Stimulated activated naive CD4-positive, alpha-beta T cell (primary cell): ENCODE results near the gene PIGB.
"Not testable (repeated sequence)": the region's sequence is repeated elsewhere in the genome, so short reads cannot be mapped to it uniquely, and the experiment has no call there.

Experiments used
- DNase-seq, 6 experiments: peaks; one replicate each; lab custom pipeline; 2025; lab: John Stamatoyannopoulos, UW

The PIGB gene

DNA sequence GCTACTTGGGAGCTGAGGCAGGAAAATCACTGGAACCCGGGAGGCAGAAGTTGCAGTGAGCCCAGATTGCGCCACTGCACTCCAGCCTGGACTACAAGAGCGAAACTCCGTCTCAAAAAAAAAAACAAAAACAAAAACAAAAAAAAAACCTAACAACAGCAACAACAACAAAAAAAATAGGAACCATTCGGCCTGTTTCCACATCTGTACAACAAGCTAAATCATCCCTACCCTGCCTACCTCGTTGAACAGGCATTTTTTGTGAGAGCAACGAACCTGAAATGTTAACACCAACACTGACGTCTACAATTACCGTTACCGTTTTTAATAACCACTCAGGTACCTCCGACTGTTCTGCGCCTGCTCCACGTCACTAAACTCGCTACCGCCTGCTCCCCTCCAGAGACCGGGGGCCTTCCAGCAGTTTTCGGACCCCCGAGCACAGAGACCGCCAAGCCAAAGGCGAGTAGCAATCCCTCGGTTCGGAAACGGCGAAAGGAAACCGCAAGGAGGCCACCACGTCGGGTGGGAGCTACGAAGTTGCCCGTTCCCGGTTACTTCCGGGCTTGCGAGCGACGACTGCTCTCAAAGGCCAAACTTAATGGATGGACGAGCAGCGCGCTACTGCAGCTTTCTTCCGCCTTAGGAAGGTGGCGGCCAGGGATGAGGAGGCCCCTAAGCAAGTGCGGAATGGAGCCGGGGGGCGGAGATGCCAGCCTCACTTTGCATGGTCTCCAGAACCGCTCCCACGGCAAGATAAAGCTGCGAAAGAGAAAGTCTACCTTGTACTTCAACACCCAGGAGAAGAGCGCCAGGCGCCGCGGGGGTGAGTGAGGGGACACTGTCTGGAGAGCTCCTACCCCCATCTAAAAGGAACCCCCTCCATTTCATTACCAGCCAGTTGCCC, at the start of gene PIGB, which contains the start of gene PIGBOS1:
Gene PIGB (plus strand): TSS at position 635 of the 907 bp plus-strand sequence. CDS start 29 bp downstream, at position 664.
Gene PIGBOS1 (minus strand): TSS at position 536 of the 907 bp plus-strand sequence. CDS start 1,331 bp downstream, outside the sequence.
- DNase-seq: peak; percentile 68 to 92 (median 80)

DNA sequence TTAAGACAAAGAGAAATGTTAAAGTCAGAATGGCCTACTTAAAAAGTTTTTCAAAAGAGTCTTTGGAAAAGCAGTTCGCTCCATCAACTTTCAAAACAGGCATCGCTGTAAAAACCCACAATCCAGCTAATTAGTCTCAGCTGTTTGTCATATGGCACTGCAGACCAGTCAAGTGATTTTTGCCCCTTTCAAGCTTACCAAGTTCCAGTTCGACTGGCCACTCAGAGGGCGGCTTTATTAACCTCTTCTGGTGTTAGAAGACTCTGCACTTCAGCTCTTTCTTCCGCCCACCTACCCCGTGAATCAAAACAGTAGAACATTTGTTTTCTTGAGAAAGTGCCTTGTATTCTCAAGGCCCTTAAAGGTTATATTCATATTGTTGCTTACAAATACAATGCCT, 48.7 kb upstream of the PIGB start:
- DNase-seq: no peak

DNA sequence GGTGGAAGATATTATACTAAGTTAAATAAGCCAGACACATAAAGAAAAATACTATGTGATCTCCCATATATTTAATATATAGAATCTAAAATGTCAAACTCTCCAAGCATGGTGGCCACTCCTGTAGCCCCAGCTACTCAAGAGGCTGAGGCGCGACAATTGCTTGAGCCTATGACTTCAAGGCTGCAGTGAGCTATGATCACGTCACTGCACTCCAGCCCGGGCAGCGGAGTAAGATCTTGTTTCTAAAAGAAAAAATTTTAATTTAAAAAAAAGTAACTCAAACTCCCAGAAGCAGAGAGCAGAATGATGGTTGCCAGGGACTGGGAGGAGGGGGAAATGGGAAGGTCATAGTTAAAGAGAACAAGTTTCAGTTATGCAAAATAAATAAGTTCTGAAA, 42.7 kb upstream of the PIGB start:
- no peak for DNase-seq

DNA sequence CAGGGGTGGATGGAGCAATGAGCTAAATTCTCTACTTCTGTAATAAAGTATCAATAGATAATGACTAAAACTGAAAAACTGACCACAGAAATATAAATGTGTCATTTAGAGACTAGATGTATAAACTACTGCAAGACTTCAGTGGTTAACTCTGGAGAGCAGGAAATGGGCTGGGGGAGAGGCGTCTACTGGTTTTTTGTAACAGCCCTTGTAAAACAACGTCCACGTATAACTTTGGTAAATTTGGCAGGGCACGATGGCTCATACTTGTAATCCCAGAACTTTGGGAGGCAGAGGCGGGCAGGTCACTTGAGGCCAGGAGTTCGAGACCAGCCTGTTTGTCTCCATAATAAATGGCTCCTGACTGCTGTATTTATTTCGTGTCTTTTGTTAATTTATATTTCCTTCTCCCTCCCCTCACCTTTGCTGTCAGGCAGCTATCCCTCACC, 41.9 kb upstream of the PIGB start:
- peak in 3 of 6 experiments; percentile 2 to 35 (median 9) for DNase-seq

DNA sequence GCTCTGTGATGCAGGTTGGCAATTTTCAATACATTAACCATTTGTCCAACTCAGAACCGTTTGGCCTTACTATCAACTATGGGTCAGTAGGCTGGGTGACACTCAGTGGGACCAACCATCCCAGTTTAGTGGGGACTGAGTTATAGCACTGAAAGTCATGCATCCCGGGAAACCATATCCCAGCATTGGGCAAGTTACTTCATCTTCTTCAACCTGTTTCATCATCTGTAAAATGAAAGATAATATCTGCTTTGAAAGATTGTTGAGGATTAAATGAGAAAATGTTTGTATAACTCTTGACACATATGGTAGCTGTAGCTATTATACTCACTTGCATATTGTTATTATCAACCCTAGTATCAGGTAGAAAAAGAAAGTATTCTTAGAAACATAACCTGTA, 41.3 kb upstream of the PIGB start:
- DNase-seq: no peak

DNA sequence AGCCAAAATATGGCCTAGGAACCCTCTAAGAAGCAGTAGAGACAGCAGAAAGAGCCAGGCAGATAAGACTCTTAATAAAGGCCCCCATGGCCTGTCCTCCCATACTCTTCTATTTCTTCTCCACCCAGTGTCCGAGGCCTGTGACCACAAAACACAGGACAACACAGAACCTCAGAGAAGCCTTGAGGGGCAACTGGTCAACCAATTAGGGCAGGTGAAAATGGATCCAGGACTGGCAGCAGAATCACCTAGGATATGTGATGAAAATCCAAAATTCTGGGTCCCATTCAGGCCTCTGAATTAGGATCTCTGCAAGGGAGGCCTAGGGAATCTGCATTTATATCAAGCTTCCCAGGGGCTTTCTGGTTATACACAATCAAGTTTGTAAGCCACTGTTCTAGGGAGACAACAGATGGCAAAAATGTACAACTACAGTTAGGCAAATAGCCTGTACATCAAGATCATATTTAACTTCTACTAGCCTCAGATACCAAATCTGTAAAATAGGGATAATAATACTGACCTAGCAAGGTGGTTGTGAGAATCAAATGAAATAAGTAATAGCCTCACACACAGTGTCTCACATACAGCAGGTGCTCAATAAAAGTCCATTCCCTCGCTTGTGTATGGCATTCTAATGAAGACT, 39.8 kb upstream of the PIGB start:
- DNase-seq: no peak

DNA sequence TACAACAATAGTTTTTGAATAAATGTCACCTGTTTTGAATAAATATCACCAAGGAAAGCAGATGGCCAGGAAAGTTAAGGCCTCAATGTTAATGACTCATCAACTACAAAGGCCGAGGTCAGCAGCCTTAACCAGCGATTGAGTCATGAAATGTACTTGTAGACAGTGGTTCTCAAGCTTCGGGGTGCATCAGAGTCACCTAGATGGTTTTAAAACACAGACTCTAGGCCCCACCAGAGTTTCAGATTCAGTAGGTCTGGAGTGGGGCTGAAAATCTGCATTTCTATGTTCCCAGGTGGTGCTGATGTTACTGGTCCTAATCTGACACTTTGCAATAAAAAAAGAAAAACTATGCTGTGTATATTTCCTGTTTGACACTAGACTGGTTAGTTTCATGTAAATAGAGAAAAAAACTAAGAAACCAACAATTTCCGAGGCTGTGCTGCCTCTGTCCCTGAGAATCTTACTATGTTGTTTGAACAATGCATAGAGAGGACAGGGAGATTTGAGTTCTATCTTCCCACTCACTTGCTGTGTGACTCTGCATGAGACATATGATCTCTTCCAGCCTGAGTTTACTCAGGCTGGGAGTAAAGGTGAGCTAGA, 39.2 kb upstream of the PIGB start:
- DNase-seq: peak in 2 of 6 experiments; percentile 12 to 13

DNA sequence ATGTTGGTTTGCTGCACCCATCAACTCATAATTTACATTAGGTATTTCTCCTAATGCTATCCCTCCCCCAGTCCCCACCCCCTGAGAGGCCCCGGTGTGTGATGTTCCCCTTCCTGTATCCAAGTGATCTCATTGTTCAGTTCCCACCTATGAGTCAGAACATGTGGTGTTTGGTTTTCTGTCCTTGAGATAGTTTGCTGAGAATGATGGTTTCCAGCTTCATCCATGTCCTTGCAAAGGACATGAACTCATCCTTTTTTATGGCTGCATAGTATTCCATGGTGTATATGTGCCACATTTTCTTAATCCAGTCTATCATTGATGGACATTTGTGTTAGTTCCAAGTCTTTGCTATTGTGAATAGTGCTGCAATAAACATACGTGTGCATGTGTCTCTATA, 38.4 kb upstream of the PIGB start:
- DNase-seq: not testable (repeated sequence)

DNA sequence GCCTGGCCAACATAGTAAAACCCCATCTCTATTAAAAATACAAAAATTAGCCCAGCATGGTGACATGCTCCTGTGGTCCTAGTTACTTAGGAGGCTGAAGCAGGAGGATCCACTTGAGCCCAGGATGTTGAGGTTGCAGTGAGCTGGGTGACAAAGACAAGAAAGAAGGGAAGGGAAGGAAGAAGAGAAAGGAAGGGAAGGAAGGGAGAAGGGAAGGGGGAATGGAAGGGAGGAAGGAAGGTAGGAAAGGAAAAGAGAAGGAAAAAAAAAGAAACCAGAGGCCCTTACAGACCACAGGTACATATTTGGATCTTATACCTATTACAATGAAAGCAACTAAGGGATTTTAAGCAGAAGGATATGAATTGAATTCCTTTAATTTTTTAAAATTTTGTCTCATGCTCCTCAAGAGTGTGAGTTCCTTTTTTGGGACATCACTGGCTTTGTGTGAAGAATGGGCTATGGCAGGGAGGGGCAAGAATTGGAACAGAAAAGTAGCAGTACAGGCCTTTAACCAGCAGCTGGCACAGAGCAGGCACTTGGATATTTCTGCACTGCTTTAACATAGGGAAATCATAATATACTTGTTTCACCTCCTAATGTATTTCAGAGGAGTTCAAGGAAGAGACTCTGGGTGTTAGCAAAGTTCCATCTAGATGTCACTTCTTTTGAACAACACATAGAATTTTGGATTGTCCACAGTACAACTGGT, 37.3 kb upstream of the PIGB start:
- no peak for DNase-seq

DNA sequence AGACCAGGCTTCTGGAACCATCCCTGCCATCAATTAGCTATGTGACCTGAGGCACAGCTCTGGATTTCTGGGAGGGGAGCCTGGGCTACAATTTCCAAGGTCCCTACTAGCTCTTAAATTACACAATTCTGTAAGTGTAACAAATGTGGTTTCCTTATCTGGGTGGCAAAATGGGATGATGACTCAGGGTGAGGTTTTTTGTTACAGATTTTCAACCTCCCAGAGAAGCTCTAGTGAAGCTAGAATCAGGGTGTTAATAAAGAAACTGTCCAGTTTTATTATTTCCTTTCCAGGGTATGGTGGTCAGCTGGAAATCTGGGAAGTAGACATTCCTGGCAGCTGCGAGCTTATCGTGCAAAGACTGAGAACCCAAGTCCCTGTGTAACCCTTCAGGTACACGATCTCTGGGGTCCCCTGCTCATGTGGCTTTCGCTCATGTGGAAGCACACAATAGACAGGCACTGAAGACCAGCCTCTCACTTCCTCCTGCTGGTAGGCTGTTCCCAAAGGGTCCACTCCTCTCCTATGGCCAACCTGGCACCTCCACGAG, 36.7 kb upstream of the PIGB start:
- no peak for DNase-seq

DNA sequence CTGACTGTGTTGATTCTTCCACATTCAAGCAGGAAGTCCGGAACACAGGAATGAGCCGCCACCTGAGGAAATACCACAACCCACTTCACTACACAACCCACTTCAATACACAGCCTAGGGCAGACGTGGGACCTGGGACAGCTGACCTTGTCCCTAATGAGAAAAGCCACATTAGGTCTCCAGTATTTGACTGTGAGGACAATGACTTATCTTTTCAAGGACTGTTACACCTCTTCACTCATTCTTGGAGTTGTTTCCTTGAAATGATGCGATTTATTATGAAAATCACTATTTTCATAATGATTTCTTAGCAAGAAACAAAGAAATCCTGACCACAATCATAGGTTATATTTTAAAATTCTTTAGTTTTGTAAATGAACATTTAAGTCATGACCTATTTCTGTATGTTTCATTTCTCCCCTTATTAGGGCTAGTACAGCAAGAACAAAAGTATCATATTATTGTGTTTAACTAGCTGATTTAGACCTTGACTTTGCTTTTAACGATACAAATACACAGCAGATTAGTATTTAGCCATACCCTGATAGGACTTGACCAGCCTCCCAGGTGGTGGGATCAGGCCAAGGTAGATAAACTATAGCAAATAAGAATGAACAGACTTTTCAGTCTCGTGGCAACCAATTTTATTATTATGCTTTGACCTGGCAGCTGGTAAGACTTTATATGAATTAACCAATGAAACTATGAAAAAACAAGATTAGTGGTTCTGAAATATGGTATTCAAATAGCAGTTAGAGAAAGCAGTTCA, 35.5 kb upstream of the PIGB start:
- no peak for DNase-seq

DNA sequence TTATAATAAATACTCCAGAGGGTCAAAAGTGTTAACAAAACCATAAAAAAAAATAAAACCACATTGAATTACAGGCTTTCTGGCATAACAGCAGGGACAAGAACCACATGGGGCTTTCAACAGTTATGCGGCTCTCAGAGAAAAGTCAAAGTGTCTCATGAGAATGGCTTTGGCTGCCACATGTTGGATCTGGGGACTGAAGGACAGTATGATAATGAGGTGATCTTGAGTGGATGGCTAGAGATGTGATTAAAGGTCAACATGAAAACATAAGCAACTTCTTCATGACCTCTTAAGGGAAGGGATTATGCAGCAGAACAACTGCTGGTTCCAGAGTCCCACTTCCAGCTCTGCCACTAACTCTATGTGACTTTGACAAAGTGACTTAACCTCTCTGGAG, 34.6 kb upstream of the PIGB start:
- DNase-seq: no peak

DNA sequence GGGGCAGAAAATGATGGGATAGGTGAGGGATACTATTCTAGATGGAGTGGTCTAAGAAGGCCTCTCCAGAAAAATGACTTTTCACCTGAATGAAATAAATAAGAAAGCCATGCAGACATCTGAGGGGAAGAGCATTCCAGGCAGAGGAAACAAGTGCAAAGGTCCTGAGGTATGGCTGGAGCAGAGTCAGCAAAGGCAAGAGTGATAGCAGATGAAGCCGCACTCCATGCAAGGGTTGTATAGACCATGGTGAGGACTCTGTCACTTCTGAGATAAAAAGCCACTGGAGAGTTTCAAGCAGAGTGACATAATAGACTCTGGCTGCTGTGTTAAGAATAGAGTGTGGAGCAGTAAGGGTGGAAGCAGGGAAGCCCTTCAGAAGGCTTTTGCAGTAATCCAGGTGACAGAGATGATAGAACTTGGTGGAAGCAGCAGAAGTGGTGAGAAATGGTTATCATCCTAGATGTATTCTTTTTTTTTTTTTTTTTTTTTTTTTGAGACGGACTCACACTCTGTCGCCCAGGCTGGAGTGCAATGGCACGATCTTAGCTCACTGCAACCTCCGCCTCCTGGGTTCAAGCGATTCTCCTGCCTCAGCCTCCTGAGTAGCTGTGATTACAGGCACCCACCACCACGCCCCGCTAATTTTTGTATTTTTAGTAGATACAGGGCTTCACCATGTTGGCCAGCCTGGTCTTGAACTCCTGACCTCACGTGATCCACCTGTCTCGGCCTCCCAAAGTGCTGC, 32.4 kb upstream of the PIGB start:
- not testable (repeated sequence) for DNase-seq

DNA sequence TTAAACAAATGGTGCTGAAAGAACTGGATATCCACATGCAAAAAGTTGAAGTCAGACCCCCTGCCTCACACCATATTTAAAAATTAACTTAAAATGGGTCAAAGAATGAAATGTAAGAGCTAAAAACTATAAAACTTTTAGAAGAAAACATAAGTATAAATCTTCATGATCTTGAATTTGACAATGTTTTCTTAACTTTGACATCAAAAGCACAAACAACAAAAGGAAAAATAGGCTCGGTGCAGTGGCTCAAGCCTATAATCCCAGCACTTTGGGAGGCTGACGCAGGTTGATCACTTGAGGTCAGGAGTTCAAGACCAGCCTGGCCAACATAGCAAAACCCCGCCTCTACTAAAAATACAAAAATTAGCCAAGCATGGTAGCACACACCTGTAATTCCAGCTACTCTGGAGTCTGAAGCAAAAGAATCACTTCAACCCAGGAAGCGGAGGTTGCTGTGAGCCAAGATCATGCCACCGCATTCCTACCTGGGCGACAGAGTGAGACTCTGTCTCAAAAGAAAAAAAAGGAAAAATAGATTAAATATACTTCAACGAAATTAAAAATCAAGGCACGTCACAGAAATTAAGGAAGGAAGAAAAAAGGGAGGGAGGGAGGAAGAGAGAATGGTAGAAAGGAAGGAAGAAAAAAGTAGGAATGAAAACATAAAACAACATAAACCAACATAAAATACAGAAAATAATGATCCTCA, 30.9 kb upstream of the PIGB start:
- no peak for DNase-seq

DNA sequence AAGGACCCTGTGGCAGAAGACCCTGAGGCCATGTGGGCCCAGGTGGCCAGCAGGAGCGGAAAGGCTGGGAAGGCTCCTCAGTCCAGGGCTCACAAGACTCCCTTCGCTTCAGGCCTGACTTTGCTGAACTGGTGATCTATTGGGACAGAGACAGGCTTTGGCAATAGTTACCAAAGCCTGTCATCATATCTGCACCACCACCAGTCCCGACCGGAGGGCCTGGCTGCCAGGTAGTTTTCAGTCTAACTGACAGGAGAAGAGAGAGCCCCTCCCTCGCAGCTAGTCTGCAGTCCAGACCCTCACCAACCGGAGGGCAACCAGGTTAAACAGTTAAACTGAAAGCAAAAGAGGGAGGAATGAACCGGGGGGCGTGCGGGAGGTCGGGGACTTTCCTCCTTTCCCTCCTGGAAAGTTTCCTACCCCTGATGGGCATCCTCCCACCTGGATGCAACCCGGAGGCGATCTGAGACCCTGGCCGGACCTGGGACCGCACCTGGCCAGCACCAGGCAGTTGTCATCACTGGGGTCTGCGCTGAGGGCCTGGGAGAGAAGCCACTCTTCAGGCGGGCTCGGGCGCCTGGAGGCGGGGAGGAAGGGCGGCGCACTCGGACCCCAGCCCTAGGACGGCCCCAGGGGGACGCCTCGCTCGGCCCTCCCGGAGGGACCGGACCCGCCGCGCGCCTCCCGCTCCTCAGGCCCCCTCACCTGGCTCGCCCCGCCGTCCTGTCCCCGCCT, 29.8 kb upstream of the PIGB start:
- DNase-seq: peak in 4 of 6 experiments; percentile 5 to 37 (median 14)

DNA sequence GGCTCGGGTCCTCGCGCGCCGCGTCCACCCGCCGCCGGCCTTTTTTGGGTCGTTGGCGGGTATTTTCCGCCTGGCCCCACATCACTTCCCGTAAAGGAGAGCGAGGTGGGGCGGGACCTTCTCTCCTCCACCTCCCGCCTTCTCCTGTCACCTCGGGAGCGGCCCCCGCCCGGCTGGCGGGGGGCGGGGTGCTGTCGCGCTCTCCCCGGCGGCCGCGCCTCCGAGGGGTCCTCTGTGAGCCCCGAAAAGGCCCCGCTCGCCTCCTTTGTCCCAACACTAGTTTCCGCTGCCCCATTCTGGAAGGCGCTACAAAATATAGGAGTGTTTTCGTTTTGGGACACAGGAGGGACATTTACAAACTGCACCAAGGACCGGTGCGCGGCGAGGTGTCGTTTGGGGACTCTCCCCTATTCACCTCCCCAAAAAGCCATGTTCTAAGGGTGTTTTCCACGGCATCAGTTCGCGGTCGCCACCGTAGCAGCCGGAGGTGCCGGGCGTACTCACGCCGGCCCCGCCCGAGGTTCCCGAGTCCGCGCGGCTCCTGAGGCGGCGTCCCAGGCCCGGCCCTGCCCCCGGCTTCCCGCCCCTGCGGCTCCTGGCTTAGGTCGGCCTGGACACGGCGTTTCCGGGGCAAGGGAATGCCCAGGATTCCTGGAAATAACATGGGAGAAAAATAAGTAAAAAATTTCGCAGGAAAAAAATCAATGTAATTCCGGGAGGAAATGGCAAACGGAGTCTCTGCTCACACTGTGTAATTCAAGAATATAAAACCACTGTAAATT, 29.1 kb upstream of the PIGB start, which contains the start of gene RAB27A:
Gene RAB27A (minus strand): TSS at position 68 of the 782 bp plus-strand sequence. CDS start 54,879 bp downstream, outside the sequence.
- peak; percentile 38 to 69 (median 62) for DNase-seq

DNA sequence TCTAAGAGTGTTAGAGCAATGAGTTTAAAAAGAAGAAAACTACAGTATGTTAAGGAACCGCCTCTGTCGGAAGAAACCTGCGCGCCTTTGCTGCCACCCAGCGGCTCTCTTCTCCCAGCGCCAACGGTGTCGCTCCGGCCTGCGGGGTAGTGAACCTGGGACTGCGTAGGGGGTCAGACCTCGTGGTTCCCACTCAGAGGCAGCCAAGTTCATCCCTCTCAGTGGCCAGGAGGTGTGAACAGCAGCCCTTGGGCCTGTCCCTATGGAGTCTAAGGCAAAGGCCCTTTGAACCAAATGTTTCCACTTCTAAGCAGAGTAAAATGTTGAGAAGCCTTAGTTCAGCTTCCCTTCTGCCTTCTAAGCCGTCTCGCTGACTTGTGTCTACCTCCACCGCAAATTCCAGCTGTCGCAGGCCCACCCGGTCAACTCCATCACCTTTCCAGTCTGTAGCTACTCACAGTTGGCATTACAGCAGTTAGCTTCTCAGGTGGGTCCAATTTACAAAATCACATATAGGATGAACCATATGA, 28.4 kb upstream of the PIGB start:
- DNase-seq: peak; percentile 57 to 83 (median 74)
